Uterus (tissue), 4 donors: ENCODE data around the gene TEX29. TPM values are rescaled to one million over a fixed set of nuclear protein-coding genes. Genes with fewer than 3 reads are reported as not detected.

ENCODE experiments used
- DNase-seq, 2 donors: peaks; one replicate each; pipeline ENCODE4 v3.0.0-alpha.2; 2019 to 2020
- H3K27ac ChIP-seq, 2 donors: fragments of 200-600 bp; sonication (generic); 1 replicate in 1 of 2; 2 replicates in 1 of 2; pipeline ENCODE4 v1.5.1; 2016 to 2018
- H3K27me3 ChIP-seq, 2 donors: fragments of 200-600 bp; sonication (generic); one replicate each; pipeline ENCODE4 v1.5.1; 2018 to 2019; ENCODE audit warnings: control low read depth in 1 of 2
- H3K36me3 ChIP-seq, 2 donors: fragments of 200-600 bp; sonication (generic); one replicate each; pipeline ENCODE4 v1.5.1; 2019; ENCODE audit warnings: control low read depth in 1 of 2
- H3K4me1 ChIP-seq, 2 donors: fragments of 200-600 bp; sonication (generic); one replicate each; pipeline ENCODE4 v1.5.1; 2018 to 2019; ENCODE audit warnings: control low read depth in 1 of 2
- H3K4me3 ChIP-seq, 2 donors: fragments of 200-600 bp; sonication (generic); 1 replicate in 1 of 2; 2 replicates in 1 of 2; pipeline ENCODE4 v1.5.1; 2018 to 2019; ENCODE audit warnings: mild to moderate bottlenecking in 1 of 2
- H3K9me3 ChIP-seq, 2 donors: fragments of 200-600 bp; sonication (generic); one replicate each; pipeline ENCODE4 v1.5.1; 2019; ENCODE audit warnings: control low read depth in 1 of 2
- CTCF ChIP-seq, 4 experiments: fragments of 200-600 bp in 2 of 4; fragments of 450-650 bp in 2 of 4; sonication (generic) in 2 of 4; IDR thresholded peaks; one replicate each; pipeline ENCODE4 v1.5.1; 2016 to 2019; ENCODE audit warnings: antibody characterized with exemption in 4 of 4, mild to moderate bottlenecking in 2 of 4, moderate library complexity in 1 of 4
- POLR2A ChIP-seq, 2 donors: fragments of 450-650 bp; IDR thresholded peaks; one replicate each; pipeline ENCODE4 v1.6.1; 2016; ENCODE audit warnings: antibody characterized with exemption in 2 of 2, mild to moderate bottlenecking in 1 of 2, moderate library complexity in 1 of 2
- intact Hi-C: fragments of 100-400 bp; cut with DNase I; formaldehyde crosslinking; loops from one replicate; pipeline ENCODE4 v1.15.1; 2023; ENCODE audit warnings: low total_unique reads
- total RNA-seq, 4 donors: library from RNA; depleted of rRNA in 3 of 4; stranded (reverse); fragments of >200 nt in 3 of 4; gene quantifications; one replicate each; pipeline versions ENCODE4 v1.1.0 to v1.2.4, GENCODE V29; 2014 to 2023
- donor health status: DM: yes; HTN: yes; CAD: no.

The TEX29 gene
- total RNA-seq, 4 donors from 2014 or later: 0.91 TPM; not detected in 3

DNA sequence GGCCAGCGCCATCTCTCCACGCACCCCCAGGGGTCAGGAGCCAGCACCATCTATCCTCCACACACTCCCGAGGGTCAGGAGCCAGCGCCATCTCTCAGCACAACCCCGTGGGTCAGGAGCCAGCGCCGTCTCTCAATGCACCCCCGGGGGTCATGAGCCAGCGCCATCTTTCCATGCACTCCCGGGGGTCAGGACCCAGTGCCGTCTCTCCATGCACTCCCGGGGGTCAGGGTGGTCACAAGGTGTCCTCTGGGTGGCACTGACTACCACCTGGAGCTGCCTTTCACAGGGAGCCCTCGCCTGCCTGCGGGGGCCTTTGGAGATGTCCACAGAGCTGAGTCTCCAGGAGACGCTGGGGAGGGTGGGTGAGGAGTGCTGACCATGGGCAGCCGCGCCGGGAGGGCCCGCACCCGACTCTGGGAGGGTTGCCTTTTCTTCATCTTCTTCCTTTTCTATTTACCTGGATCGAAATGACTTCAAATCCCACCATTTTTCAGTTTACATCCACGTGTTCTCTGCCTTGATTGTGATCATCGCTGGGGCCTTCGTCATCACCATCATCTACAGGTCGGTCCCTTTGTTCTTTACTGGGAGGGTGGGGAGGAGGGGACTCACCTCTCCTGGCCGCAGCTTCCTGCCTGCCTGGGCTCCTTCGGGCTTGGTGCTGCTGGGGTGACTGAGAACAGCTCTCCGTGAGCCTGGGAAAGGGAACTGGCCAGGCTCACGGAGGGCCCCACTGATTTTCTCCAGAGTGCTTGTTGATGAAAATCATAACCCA is 19.1 kb downstream of the TEX29 start:
- Histone ChIP-seq H3K27ac (no peak overlapping the region), H3K4me1 (no peaks in the 10 kb centered on the region), H3K36me3 (no peaks in the 10 kb centered on the region), H3K27me3 (no peaks in the 10 kb centered on the region), H3K4me3 (no peak overlapping the region), H3K9me3 (no peaks in the 10 kb centered on the region)
- no peak for DNase-seq
- no peak for TF ChIP-seq CTCF (IDR thresholded peaks at IDR 0.05)
- no peak for TF ChIP-seq POLR2A (IDR thresholded peaks at IDR 0.05)
- intact Hi-C loops: no loop called here

DNA sequence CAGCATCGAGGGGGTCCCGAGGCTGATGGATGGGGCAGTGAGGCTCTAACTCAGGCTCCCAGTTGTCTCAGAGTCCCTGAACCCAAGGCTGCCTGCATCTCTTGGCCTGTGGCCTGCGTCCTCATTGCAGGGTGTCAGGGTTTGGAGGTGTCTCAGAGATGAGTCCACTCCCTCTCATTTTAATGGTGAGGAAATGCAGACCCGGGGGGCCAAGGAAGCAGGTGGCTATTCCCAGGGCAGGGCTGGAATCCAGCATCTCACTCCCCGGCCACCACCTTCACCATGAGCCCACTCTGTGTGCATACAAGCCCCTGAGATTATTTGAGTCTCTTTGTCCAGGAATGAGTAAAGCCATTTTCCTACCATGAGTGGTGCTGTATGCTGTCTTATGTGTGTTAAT is 21.4 kb downstream of the TEX29 start:
- DNase-seq: no peak
- H3K9me3 ChIP-seq: no peaks in the 10 kb centered on the region
- H3K4me3 ChIP-seq: no peak overlapping the region
- no peak overlapping the region for H3K27ac ChIP-seq
- intact Hi-C loops: no loop called here
- H3K36me3 ChIP-seq: no peaks in the 10 kb centered on the region
- no peaks in the 10 kb centered on the region for H3K4me1 ChIP-seq
- no peaks in the 10 kb centered on the region for H3K27me3 ChIP-seq
- TF ChIP-seq CTCF (IDR thresholded peaks at IDR 0.05) (no peak), POLR2A (IDR thresholded peaks at IDR 0.05) (no peak)

- DNase-seq: no peak
Observed at GRCh38 chr13:111342721-111343120, 22.3 kb downstream of the TEX29 start.

DNA sequence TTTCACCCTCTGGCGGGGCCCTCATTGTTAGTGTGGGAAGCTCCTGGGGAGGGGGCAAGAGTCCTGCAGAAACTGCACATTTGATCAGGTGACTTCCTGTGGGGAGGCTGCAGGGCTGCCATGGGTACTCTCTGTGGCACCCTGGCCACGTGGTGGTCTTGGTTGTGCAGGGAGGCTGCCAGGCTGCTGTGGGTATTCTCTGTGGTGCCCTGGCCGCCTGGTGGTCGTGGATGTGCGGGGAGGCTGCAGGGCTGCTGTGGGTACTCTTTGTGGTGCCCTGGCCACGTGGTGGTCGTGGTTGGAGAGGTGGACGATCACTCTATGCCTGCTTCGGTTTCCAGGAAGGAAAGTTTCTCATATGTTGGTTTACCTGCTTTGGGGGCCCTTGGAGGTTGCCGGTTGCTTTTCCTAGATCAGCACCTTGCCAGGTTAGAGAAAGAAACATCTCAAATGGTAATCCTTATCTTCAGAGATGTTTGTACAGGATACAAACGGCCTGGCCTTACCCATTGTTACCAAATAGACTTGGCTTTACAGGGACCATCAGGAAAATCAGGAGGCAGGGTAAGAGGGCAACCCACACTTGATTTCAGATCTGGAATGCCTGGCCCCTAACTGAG is 22.9 kb downstream of the TEX29 start:
- H3K4me3 ChIP-seq: no peak overlapping the region
- no peak for DNase-seq
- no peak for TF ChIP-seq POLR2A (IDR thresholded peaks at IDR 0.05)
- TF ChIP-seq CTCF (IDR thresholded peaks at IDR 0.05): no peak
- no peaks in the 10 kb centered on the region for H3K36me3 ChIP-seq
- H3K4me1 ChIP-seq: no peaks in the 10 kb centered on the region
- intact Hi-C loops: no loop called here
- H3K27ac ChIP-seq: no peak overlapping the region
- no peaks in the 10 kb centered on the region for H3K9me3 ChIP-seq
- H3K27me3 ChIP-seq: no peaks in the 10 kb centered on the region

More at GRCh38 chr13:111342721-111343120, 22.3 kb downstream of the TEX29 start:
- intact Hi-C loops: no loop called here
- no peaks in the 10 kb centered on the region for H3K36me3 ChIP-seq
- no peak overlapping the region for H3K4me3 ChIP-seq
- no peaks in the 10 kb centered on the region for H3K4me1 ChIP-seq
- no peaks in the 10 kb centered on the region for H3K9me3 ChIP-seq
- TF ChIP-seq POLR2A (IDR thresholded peaks at IDR 0.05): no peak
- no peak for TF ChIP-seq CTCF (IDR thresholded peaks at IDR 0.05)
- no peaks in the 10 kb centered on the region for H3K27me3 ChIP-seq
- H3K27ac ChIP-seq: no peak overlapping the region

- H3K4me1 ChIP-seq: no peaks in the 10 kb centered on the region
- H3K27me3 ChIP-seq: no peaks in the 10 kb centered on the region
- H3K9me3 ChIP-seq: no peaks in the 10 kb centered on the region
- H3K36me3 ChIP-seq: no peaks in the 10 kb centered on the region
- TF ChIP-seq CTCF (IDR thresholded peaks at IDR 0.05): no peak
- no peak for TF ChIP-seq POLR2A (IDR thresholded peaks at IDR 0.05)
- intact Hi-C loops: no loop called here
- no peak overlapping the region for H3K4me3 ChIP-seq
- DNase-seq: no peak
- no peak overlapping the region for H3K27ac ChIP-seq
Observed at GRCh38 chr13:111344471-111345191, 24.2 kb downstream of the TEX29 start.
